Measurements from ENCODE around the gene NNAT. TPM values are rescaled to one million over a fixed set of nuclear protein-coding genes. Genes with fewer than 3 reads are reported as not detected.

NNAT gene
- polyA plus RNA-seq, 1 donor from 2014 or later, result 996 TPM

GRCh38 chr20:37518606-37519507 is 2.2 kb upstream of the NNAT start:
- H4K20me1 ChIP-seq (ENCODE audit: insufficient read depth), result peaks cover 6% of the 10 kb centered on the region
- peaks cover 4% of the 10 kb centered on the region for H3K9me3 ChIP-seq (ENCODE audit: low read length)
- no peaks in the 10 kb centered on the region for H3F3A ChIP-seq (ENCODE audit: insufficient read depth, low read length, poor library complexity, severe bottlenecking)
- no peaks in the 10 kb centered on the region for H3K27me3 ChIP-seq (ENCODE audit: insufficient read depth, low read depth, low read length)
- H3K27ac ChIP-seq (ENCODE audit: low read length), result no peak overlapping the region
- no peak overlapping the region for H3K4me2 ChIP-seq (ENCODE audit: low read length)
- no peak overlapping the region for H3K9ac ChIP-seq (ENCODE audit: low read length)
- no peaks in the 10 kb centered on the region for H3K9me2 ChIP-seq (ENCODE audit: insufficient read depth, low read length)
- no peak for TF ChIP-seq SMC3 (conservative IDR thresholded peaks at IDR 0.05; ENCODE audit: poor library complexity)
- no peak for TF ChIP-seq TAF1 (IDR thresholded peaks at IDR 0.05; ENCODE audit: low read depth)
- no peak for TF ChIP-seq CTCF (IDR thresholded peaks at IDR 0.05; ENCODE audit: poor library complexity, severe bottlenecking)
- no peak for TF ChIP-seq EP300 (conservative IDR thresholded peaks at IDR 0.05; ENCODE audit: poor library complexity, severe bottlenecking)
- TF ChIP-seq POLR2AphosphoS5 (IDR thresholded peaks at IDR 0.05), result no peak
- no peak for TF ChIP-seq MXI1 (conservative IDR thresholded peaks at IDR 0.05; ENCODE audit: poor library complexity, severe bottlenecking)
- no peak for TF ChIP-seq EZH2 (IDR thresholded peaks at IDR 0.05; ENCODE audit: borderline replicate concordance, insufficient read depth, low read length, poor library complexity, severe bottlenecking)
- TF ChIP-seq REST (IDR thresholded peaks at IDR 0.05; ENCODE audit: borderline replicate concordance), result no peak
- TF ChIP-seq RAD21 (conservative IDR thresholded peaks at IDR 0.05), result no peak
- peaks cover 60% of the 10 kb centered on the region for H3K79me2 ChIP-seq (replicated peaks; ENCODE audit: insufficient read depth, low read length)
- H3K36me3 ChIP-seq (ENCODE audit: insufficient read depth, low read length), result peaks cover 4% of the 10 kb centered on the region
- no peak overlapping the region for H3K4me3 ChIP-seq (ENCODE audit: low read length)
- no peak overlapping the region for H2AFZ ChIP-seq (ENCODE audit: low read depth, low read length)

DNA sequence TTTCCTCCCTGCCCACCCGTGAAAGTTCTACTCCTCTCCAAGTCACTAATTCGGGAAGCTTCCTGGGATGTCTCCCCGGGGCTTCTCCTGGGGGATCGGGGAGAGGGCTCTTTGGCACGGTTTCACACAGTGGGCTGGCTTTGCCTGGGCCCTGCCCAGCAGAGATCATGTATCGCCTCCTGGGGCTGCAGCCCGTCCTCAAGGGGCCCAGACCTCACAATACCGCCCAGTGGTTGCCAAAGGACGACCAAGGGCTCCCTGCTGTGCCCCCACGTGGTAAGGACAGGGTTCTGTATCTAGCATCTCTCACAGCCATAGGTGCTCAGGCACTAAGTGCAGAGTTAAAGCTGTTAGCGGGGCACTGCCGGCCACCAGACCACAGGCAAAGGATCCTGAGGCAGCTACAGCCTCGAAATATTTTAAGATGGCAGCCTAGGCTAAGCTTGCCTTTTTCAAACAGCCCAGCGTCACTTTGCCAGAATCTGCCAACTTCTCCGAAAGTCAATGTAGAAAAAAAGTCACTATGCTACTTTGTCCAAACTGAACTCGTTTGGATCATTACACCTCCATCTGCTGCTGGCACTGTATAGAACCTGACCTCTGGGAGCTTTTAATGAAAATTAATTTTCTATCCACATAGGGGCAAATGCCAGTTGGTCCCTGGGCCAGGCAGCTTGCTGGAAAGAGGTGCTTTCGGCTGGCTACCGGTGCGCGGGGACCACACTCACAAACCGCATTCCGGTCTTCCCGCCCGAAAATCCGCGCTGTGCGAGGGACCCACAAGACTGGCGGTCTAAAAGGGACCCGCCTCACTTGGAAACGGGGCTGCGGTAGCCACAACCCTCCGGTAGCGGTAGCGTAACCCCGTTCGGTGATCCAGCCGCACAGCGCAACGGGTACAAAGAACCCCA is 1.3 kb upstream of the NNAT start:
- Histone ChIP-seq H3K9ac (ENCODE audit: low read length) (peak overlapping the region; percentile 88), H3F3A (ENCODE audit: insufficient read depth, low read length, poor library complexity, severe bottlenecking) (no peaks in the 10 kb centered on the region), H3K36me3 (ENCODE audit: insufficient read depth, low read length) (peaks cover 4% of the 10 kb centered on the region), H3K9me2 (ENCODE audit: insufficient read depth, low read length) (no peaks in the 10 kb centered on the region), H3K4me3 (ENCODE audit: low read length) (peak overlapping the region; percentile 85), H3K27ac (ENCODE audit: low read length) (peak overlapping the region; percentile 87), H4K20me1 (ENCODE audit: insufficient read depth) (peaks cover 6% of the 10 kb centered on the region), H3K27me3 (ENCODE audit: insufficient read depth, low read depth, low read length) (no peaks in the 10 kb centered on the region), H3K4me2 (ENCODE audit: low read length) (no peak overlapping the region), H3K79me2 (replicated peaks; ENCODE audit: insufficient read depth, low read length) (peaks cover 65% of the 10 kb centered on the region), H2AFZ (ENCODE audit: low read depth, low read length) (no peak overlapping the region), H3K9me3 (ENCODE audit: low read length) (peaks cover 4% of the 10 kb centered on the region)
- TF ChIP-seq RAD21 (conservative IDR thresholded peaks at IDR 0.05) (no peak), TAF1 (IDR thresholded peaks at IDR 0.05; ENCODE audit: low read depth) (no peak), POLR2AphosphoS5 (IDR thresholded peaks at IDR 0.05) (no peak), EP300 (conservative IDR thresholded peaks at IDR 0.05; ENCODE audit: poor library complexity, severe bottlenecking) (no peak), CTCF (IDR thresholded peaks at IDR 0.05; ENCODE audit: poor library complexity, severe bottlenecking) (no peak), SMC3 (conservative IDR thresholded peaks at IDR 0.05; ENCODE audit: poor library complexity) (no peak), EZH2 (IDR thresholded peaks at IDR 0.05; ENCODE audit: borderline replicate concordance, insufficient read depth, low read length, poor library complexity, severe bottlenecking) (no peak), REST (IDR thresholded peaks at IDR 0.05; ENCODE audit: borderline replicate concordance) (no peak), MXI1 (conservative IDR thresholded peaks at IDR 0.05; ENCODE audit: poor library complexity, severe bottlenecking) (no peak)

All from neural cell (in vitro differentiated cells).